HEK293 (cell line): Measurements from ENCODE around the gene NXPH4.

Experiments used
- BCL11B ChIP-seq: fragments of 450-650 bp; formaldehyde crosslinking; IDR thresholded peaks from 2 replicates; pipeline ENCODE4 v1.5.1; 2016; ENCODE audit warnings: low read depth, missing biosample characterization, missing genetic modification characterization
- CTCF ChIP-seq: fragments of 450-650 bp; formaldehyde crosslinking; IDR thresholded peaks from 2 replicates; pipeline ENCODE4 v1.5.1; 2016; ENCODE audit warnings: missing biosample characterization, missing genetic modification characterization
- HIC1 ChIP-seq: fragments of 450-650 bp; formaldehyde crosslinking; IDR thresholded peaks from 2 replicates; pipeline ENCODE4 v1.5.1; 2016; ENCODE audit warnings: missing biosample characterization, missing genetic modification characterization
- KLF7 ChIP-seq: fragments of 450-650 bp; formaldehyde crosslinking; IDR thresholded peaks from 2 replicates; pipeline ENCODE4 v1.5.1; 2016; ENCODE audit warnings: missing biosample characterization, missing genetic modification characterization, borderline replicate concordance
- KLF8 ChIP-seq: fragments of 450-650 bp; formaldehyde crosslinking; IDR thresholded peaks from 2 replicates; pipeline ENCODE4 v1.5.1; 2016; ENCODE audit warnings: missing biosample characterization, missing genetic modification characterization
- PATZ1 ChIP-seq: fragments of 450-650 bp; formaldehyde crosslinking; IDR thresholded peaks from 2 replicates; pipeline ENCODE4 v1.5.1; 2016; ENCODE audit warnings: missing biosample characterization, missing genetic modification characterization
- SALL2 ChIP-seq: fragments of 450-650 bp; formaldehyde crosslinking; IDR thresholded peaks from 2 replicates; pipeline ENCODE4 v1.5.0; 2017; ENCODE audit warnings: missing biosample characterization, mild to moderate bottlenecking, missing genetic modification characterization, borderline replicate concordance
- ZBTB17 ChIP-seq: fragments of 450-650 bp; formaldehyde crosslinking; IDR thresholded peaks from 2 replicates; pipeline ENCODE4 v1.5.1; 2016; ENCODE audit warnings: missing biosample characterization, missing genetic modification characterization
- ZBTB8A ChIP-seq: fragments of 450-650 bp; formaldehyde crosslinking; IDR thresholded peaks from 2 replicates; pipeline ENCODE4 v1.5.1; 2016; ENCODE audit warnings: missing biosample characterization, missing genetic modification characterization
- ZFHX2 ChIP-seq: fragments of 450-650 bp; formaldehyde crosslinking; conservative IDR thresholded peaks from 2 replicates; pipeline ENCODE4 v1.5.1; 2016; ENCODE audit warnings: missing biosample characterization, missing genetic modification characterization
- ZFP41 ChIP-seq: fragments of 450-650 bp; formaldehyde crosslinking; IDR thresholded peaks from 2 replicates; pipeline ENCODE4 v1.5.1; 2016; ENCODE audit warnings: missing biosample characterization, missing genetic modification characterization, borderline replicate concordance
- ZNF155 ChIP-seq: fragments of 450-650 bp; formaldehyde crosslinking; IDR thresholded peaks from 2 replicates; pipeline ENCODE4 v1.5.1; 2016; ENCODE audit warnings: missing biosample characterization, missing genetic modification characterization
- ZNF174 ChIP-seq: fragments of 450-650 bp; formaldehyde crosslinking; IDR thresholded peaks from 2 replicates; pipeline ENCODE4 v1.5.0; 2017; ENCODE audit warnings: missing biosample characterization, mild to moderate bottlenecking, missing genetic modification characterization
- ZNF274 ChIP-seq, 2 experiments: fragments of 200-500 bp in 1 of 2; fragments of 450-650 bp in 1 of 2; sonication (Bioruptor generic) in 1 of 2; formaldehyde crosslinking in 1 of 2; IDR thresholded peaks; 2 replicates each; pipeline versions ENCODE4 v1.5.1 to v1.6.1; 2014 to 2016; ENCODE audit warnings: borderline replicate concordance in 1 of 2, inconsistent platforms in 1 of 2, low read length in 1 of 2, missing biosample characterization in 1 of 2, missing genetic modification characterization in 1 of 2
- ZNF311 ChIP-seq: fragments of 450-650 bp; formaldehyde crosslinking; IDR thresholded peaks from 2 replicates; pipeline ENCODE4 v1.5.1; 2017; ENCODE audit warnings: missing biosample characterization, missing genetic modification characterization, borderline replicate concordance
- ZNF335 ChIP-seq: fragments of 450-650 bp; formaldehyde crosslinking; conservative IDR thresholded peaks from 2 replicates; pipeline ENCODE4 v1.5.1; 2016; ENCODE audit warnings: missing biosample characterization, missing genetic modification characterization
- ZNF354C ChIP-seq: fragments of 450-650 bp; formaldehyde crosslinking; IDR thresholded peaks from 2 replicates; pipeline ENCODE4 v1.5.1; 2016; ENCODE audit warnings: missing biosample characterization, missing genetic modification characterization, low read depth, borderline replicate concordance
- ZNF501 ChIP-seq: fragments of 450-650 bp; formaldehyde crosslinking; IDR thresholded peaks from 2 replicates; pipeline ENCODE4 v1.5.1; 2016; ENCODE audit warnings: missing biosample characterization, missing genetic modification characterization
- ZNF610 ChIP-seq: fragments of 450-650 bp; formaldehyde crosslinking; IDR thresholded peaks from 2 replicates; pipeline ENCODE4 v1.5.1; 2016; ENCODE audit warnings: missing biosample characterization, missing genetic modification characterization, borderline replicate concordance
- ZNF692 ChIP-seq: fragments of 450-650 bp; formaldehyde crosslinking; IDR thresholded peaks from 2 replicates; pipeline ENCODE4 v1.5.1; 2016; ENCODE audit warnings: missing biosample characterization, missing genetic modification characterization
- ZNF76 ChIP-seq: fragments of 450-650 bp; formaldehyde crosslinking; IDR thresholded peaks from 2 replicates; pipeline ENCODE4; 2016; ENCODE audit warnings: low read depth, missing biosample characterization, missing genetic modification characterization, borderline replicate concordance
- ZNF776 ChIP-seq: fragments of 450-650 bp; formaldehyde crosslinking; IDR thresholded peaks from 2 replicates; pipeline ENCODE4 v1.5.0; 2017; ENCODE audit warnings: missing biosample characterization, missing genetic modification characterization, borderline replicate concordance
- ZNF792 ChIP-seq: fragments of 450-650 bp; formaldehyde crosslinking; IDR thresholded peaks from 2 replicates; pipeline ENCODE4 v1.5.1; 2016; ENCODE audit warnings: missing biosample characterization, missing genetic modification characterization
- TF ChIP-seq, protein P1 (sequence below): fragments of 450-650 bp; formaldehyde crosslinking; IDR thresholded peaks from 2 replicates; pipeline ENCODE4 v1.5.1; 2016; ENCODE audit warnings: missing biosample characterization, missing genetic modification characterization, borderline replicate concordance
- TF ChIP-seq, protein P2 (sequence below): fragments of 450-650 bp; formaldehyde crosslinking; IDR thresholded peaks from 2 replicates; pipeline ENCODE4 v1.5.1; 2017; ENCODE audit warnings: missing biosample characterization, missing genetic modification characterization
- TF ChIP-seq, protein P3 (sequence below): fragments of 450-650 bp; formaldehyde crosslinking; IDR thresholded peaks from 2 replicates; pipeline ENCODE4 v1.5.1; 2017; ENCODE audit warnings: missing biosample characterization, missing genetic modification characterization

NXPH4 gene

DNA sequence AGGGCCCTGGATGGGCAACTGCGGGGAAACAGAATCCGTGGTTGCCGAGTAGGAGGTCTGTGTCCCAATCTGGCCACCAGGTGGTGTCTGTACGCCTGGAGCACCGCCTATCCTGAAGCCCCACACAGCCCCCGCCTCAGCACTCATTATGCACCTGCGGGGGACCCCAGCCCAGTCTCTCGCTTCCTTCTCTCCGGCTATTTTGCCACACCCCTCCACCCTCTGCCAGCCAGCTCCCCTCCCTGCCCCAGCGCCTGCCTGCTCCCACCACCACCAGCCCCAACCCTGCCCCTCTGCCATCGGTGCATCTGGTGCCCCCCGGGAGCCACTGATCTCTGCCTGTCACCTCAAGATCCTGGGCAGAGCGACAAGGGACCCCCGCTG lies 2.2 kb upstream of the NXPH4 start (continued):
- TF ChIP-seq ZFHX2 (tag by site-specific recombination) (peak; percentile 65), BCL11B (tag by site-specific recombination) (no peak), ZNF335 (tag by site-specific recombination) (peak; percentile 47; the same call in 1 of the 2 replicates), KLF7 (no peak), ZNF692 (tag by site-specific recombination) (peak; percentile 23; the same call in 1 of the 2 replicates), ZNF610 (tag by site-specific recombination) (no peak), ZNF792 (tag by site-specific recombination) (peak; percentile 85), ZNF776 (tag by site-specific recombination) (no peak), PATZ1 (tag by site-specific recombination) (peak; percentile 97), ZNF155 (tag by site-specific recombination) (no peak), ZFP41 (tag by site-specific recombination) (no peak), ZNF76 (tag by site-specific recombination) (no peak), SALL2 (tag by site-specific recombination) (no peak), ZBTB8A (tag by site-specific recombination) (peak; percentile 50; the same call in 1 of the 2 replicates), HIC1 (tag by site-specific recombination) (peak; percentile 76), ZNF174 (tag by site-specific recombination) (no peak), ZBTB17 (tag by site-specific recombination) (peak; percentile 95), ZNF274 (IDR thresholded peaks at IDR 0.05; ENCODE audit: low read length) (no peak), ZNF274 (tag by site-specific recombination; IDR thresholded peaks at IDR 0.05; ENCODE audit: borderline replicate concordance) (no peak), ZNF311 (tag by site-specific recombination) (no peak), KLF8 (peak; percentile 38; the same call in 1 of the 2 replicates), CTCF (tag by site-specific recombination) (peak; percentile 86), ZNF354C (tag by site-specific recombination) (no peak), ZNF501 (no peak)
- TF ChIP-seq, protein P1, sequence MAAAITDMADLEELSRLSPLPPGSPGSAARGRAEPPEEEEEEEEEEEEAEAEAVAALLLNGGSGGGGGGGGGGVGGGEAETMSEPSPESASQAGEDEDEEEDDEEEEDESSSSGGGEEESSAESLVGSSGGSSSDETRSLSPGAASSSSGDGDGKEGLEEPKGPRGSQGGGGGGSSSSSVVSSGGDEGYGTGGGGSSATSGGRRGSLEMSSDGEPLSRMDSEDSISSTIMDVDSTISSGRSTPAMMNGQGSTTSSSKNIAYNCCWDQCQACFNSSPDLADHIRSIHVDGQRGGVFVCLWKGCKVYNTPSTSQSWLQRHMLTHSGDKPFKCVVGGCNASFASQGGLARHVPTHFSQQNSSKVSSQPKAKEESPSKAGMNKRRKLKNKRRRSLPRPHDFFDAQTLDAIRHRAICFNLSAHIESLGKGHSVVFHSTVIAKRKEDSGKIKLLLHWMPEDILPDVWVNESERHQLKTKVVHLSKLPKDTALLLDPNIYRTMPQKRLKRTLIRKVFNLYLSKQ (tag by site-specific recombination) = no peak
- TF ChIP-seq, protein P2, sequence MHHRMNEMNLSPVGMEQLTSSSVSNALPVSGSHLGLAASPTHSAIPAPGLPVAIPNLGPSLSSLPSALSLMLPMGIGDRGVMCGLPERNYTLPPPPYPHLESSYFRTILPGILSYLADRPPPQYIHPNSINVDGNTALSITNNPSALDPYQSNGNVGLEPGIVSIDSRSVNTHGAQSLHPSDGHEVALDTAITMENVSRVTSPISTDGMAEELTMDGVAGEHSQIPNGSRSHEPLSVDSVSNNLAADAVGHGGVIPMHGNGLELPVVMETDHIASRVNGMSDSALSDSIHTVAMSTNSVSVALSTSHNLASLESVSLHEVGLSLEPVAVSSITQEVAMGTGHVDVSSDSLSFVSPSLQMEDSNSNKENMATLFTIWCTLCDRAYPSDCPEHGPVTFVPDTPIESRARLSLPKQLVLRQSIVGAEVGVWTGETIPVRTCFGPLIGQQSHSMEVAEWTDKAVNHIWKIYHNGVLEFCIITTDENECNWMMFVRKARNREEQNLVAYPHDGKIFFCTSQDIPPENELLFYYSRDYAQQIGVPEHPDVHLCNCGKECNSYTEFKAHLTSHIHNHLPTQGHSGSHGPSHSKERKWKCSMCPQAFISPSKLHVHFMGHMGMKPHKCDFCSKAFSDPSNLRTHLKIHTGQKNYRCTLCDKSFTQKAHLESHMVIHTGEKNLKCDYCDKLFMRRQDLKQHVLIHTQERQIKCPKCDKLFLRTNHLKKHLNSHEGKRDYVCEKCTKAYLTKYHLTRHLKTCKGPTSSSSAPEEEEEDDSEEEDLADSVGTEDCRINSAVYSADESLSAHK (tag by site-specific recombination) = no peak
- TF ChIP-seq, protein P3, sequence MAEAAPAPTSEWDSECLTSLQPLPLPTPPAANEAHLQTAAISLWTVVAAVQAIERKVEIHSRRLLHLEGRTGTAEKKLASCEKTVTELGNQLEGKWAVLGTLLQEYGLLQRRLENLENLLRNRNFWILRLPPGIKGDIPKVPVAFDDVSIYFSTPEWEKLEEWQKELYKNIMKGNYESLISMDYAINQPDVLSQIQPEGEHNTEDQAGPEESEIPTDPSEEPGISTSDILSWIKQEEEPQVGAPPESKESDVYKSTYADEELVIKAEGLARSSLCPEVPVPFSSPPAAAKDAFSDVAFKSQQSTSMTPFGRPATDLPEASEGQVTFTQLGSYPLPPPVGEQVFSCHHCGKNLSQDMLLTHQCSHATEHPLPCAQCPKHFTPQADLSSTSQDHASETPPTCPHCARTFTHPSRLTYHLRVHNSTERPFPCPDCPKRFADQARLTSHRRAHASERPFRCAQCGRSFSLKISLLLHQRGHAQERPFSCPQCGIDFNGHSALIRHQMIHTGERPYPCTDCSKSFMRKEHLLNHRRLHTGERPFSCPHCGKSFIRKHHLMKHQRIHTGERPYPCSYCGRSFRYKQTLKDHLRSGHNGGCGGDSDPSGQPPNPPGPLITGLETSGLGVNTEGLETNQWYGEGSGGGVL = peak; percentile 26; the same call in 1 of the 2 replicates
